ENCODE measurements around the gene CACNG7.

Gene CACNG7, protein sequence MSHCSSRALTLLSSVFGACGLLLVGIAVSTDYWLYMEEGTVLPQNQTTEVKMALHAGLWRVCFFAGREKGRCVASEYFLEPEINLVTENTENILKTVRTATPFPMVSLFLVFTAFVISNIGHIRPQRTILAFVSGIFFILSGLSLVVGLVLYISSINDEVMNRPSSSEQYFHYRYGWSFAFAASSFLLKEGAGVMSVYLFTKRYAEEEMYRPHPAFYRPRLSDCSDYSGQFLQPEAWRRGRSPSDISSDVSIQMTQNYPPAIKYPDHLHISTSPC

DNA sequence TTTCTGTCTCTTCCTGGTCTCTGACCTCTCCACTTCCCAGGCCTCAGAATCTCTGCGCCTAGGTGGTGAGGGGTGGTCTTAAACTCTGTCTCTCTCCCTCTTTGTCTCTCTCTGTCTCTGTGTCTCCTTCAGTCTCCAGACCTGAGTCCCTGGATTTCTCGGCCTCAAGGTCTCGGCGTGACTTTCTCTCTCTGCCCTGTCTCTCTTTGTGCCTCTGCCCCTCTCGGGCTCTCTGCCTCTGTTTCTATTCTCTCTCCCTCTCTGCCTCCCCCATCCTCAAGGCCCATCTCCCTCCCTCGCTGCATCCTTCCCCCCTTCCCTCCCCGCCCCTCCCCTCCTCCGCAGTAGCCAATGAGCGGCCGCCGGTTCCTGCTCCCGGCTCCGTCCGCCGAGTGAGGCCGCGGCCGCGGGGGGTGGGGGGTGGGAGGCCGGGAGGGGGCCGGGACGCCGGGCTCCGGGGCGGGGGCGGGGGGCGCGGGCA is at the start of gene CACNG7:
Gene CACNG7, plus strand, starts transcription at position 344 of the 481 bp plus-strand sequence. CDS start 3,554 bp downstream, outside the sequence.
- TF ChIP-seq, protein P1, sequence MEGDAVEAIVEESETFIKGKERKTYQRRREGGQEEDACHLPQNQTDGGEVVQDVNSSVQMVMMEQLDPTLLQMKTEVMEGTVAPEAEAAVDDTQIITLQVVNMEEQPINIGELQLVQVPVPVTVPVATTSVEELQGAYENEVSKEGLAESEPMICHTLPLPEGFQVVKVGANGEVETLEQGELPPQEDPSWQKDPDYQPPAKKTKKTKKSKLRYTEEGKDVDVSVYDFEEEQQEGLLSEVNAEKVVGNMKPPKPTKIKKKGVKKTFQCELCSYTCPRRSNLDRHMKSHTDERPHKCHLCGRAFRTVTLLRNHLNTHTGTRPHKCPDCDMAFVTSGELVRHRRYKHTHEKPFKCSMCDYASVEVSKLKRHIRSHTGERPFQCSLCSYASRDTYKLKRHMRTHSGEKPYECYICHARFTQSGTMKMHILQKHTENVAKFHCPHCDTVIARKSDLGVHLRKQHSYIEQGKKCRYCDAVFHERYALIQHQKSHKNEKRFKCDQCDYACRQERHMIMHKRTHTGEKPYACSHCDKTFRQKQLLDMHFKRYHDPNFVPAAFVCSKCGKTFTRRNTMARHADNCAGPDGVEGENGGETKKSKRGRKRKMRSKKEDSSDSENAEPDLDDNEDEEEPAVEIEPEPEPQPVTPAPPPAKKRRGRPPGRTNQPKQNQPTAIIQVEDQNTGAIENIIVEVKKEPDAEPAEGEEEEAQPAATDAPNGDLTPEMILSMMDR (IDR thresholded peaks at IDR 0.05): no peak
- DNase-seq (ENCODE audit: low spot score): no peak
- Histone ChIP-seq H3K4me3 (peak within 1 kb of the TSS; percentile 48), H3K27ac (no peak within 1 kb of the TSS)

DNA sequence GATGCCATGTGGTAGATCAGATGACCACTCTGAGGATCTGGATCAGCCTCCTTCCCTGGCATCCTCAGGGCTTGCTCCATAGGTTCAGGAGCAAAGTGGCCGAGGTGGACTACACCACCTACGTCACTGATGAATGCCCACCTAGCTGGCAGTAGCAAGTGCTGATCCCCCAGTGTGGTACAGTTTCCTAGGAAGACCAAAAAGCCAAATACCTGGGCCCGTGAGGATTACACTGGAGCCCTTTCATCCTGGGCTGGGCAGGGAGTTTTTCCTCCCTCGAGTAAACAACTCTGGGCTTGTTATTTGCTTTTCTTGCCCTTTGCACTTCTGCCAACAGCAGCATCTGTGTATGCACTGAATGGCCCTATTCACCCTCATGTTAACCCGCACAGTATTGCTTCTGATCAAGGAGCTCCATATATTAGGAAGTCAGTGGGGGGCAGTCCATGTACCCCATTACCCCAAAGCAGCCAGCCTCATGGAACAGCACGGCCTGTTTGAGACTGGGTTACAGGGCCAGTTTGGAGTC is 44.7 kb upstream of the CACNG7 start:
- TF ChIP-seq, protein P1 (IDR thresholded peaks at IDR 0.05): no peak
- no peak for DNase-seq (ENCODE audit: low spot score)
- Histone ChIP-seq H3K27ac (no peak overlapping the region), H3K4me3 (no peak overlapping the region)

DNA sequence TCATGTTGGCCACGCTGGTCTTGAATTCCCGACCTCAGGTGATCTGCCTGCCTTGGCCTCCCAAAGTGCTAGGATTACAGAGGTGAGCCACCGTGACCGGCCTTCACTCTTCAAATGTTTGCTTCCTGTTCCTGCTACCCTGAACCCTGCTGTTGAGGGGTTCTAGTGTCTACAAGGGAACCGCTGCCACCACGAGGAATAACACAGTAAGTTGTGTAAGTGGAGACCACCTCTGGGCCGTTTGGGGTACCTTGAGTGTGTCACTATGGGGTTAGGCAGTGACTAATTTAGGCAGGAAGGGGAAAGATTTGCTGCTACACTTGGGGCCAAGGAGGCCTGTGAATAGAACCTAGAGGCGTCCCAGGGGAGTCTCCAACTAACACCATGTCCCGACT is 43.6 kb upstream of the CACNG7 start:
- Histone ChIP-seq H3K27ac (peak overlapping the region; percentile 82 to 98), H3K4me3 (peak overlapping the region; percentile 96)
- TF ChIP-seq, protein P1 (IDR thresholded peaks at IDR 0.05): no peak
- DNase-seq (ENCODE audit: low spot score): no peak

DNA sequence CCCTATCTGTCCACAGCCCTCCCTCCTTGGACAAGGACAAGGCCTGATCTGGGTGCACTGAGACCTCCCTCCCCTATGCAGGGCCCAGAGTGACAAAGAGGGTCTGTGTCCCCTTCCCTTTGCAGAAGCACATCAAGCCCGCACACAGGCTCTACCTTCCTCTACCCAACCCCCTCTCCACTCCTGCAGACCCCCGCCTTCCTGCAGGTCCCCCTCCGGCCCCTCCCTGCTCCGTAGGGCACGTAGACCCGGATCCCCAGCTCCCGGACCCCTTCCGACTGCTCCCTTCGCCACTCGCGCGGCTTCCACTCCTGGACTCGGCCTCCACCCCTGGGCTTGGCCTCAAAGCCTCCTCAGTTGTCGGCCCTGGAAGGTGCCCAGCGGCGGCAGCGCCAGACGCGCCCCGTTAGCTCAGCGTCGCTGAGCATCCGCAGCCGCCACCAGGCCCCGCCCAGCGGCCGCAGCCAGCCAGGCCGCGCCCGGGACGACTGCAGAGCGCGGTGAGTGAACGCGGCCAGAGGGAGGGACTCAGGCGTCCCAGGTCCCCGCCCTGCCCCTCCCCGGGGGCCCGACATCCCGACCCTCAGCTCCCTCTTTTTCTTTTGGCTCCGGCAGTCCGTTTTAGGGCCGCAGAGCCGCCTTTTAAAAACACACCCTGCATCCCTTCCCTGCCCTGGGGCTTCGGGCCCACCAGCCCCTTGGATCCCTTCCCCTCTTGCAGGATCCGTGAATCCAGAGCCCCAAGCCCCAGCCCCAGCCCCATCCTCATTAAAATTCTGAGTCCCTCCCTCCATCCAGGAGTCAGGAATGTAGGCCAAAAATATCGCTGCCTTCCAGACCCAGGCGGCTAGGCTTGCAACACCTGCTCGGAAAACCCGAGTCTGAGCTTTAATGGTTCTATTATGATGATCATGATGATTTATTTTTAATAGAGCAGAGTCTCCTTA is 42.9 kb upstream of the CACNG7 start:
- Histone ChIP-seq H3K4me3 (peak overlapping the region; percentile 96), H3K27ac (peak overlapping the region; percentile 82 to 98)
- TF ChIP-seq, protein P1 (IDR thresholded peaks at IDR 0.05): no peak
- peak; percentile 90 for DNase-seq (ENCODE audit: low spot score)

DNA sequence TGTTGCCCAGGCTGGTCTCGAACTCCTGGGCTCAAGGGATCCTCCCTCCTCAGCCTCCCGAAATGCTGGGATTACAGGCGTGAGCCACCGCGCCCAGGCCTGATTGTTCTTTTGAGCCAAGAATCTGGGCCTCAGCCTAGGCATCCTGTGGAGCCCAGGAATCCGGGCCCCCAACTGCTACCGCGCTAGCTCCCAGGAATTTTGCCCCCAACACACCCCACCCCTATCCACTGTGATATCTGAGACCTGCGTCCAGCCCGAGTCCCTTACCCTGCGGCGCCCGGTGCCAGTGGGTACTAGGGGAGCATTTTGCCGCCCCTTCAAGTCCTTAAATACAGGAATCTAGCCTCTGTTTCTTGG is 42.2 kb upstream of the CACNG7 start:
- Histone ChIP-seq H3K4me3 (peak overlapping the region; percentile 96), H3K27ac (peak overlapping the region; percentile 82 to 98)
- TF ChIP-seq, protein P1 (IDR thresholded peaks at IDR 0.05): no peak
- DNase-seq (ENCODE audit: low spot score): peak; percentile 85

DNA sequence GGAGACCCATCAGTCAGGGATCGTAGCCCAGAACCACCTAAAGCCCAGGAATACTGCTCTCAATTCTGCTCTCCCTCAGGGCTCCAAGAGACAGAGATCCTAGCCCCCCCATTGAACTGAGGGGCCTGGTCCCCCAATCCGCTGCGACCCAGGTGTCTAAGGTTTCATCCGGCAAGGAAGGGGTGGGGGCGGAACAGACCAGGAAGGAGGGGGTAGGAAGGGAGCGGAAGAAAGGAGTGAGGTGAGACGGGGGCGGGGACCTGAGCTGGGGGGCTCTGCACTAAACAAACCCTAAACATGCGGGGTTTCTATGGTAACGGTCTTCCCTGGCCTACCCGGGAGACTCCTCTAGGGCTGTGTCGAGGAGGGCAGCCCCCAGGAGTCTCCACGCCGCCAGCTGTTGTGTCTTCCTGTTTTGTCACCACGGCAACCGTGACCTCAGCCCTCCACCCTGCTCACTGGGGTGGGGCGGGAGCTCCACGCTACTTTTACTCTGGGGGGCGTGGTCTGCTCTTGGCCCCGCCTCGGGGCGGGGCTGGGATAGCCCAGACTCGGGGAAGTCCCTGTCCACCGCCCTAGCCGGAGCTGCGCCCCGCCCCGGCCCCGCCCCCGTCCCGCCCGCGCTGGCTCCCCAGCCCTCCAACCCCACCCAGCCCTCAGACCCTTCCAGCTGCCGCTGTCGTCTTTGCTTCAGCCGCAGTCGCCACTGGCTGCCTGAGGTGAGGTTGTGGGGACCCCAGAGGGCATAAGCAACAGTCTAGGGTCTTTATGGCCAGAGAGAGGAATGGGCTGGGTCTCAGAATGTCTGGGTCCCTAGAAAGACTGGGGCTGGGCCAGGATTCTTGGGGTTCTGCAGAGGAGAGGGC is 41.6 kb upstream of the CACNG7 start, which contains the start of gene MYADM:
Gene MYADM, plus strand, starts transcription at position 659 of the 866 bp plus-strand sequence. CDS start 5,647 bp downstream, outside the sequence.
- peak; percentile 100 for DNase-seq (ENCODE audit: low spot score)
- Histone ChIP-seq H3K27ac (peak within 1 kb of the TSS; percentile 98 to 99), H3K4me3 (peak within 1 kb of the TSS; percentile 96)
- TF ChIP-seq, protein P1 (IDR thresholded peaks at IDR 0.05): no peak
